GM18505 (cell line): ENCODE results near the gene PDE7B.

ENCODE experiments used
- ATAC-seq: cut with Tn5 transposase; IDR thresholded peaks from one replicate; pipeline ENCODE4 v1.9.1; 2021; ENCODE audit not compliant: unreplicated experiment
- POLR2A ChIP-seq: IDR thresholded peaks from 4 replicates; pipeline ENCODE4 v1.6.1; 2011; ENCODE audit warnings: borderline replicate concordance; ENCODE audit not compliant: insufficient read depth, insufficient read length; ENCODE audit errors: extremely low read depth

Gene PDE7B

DNA sequence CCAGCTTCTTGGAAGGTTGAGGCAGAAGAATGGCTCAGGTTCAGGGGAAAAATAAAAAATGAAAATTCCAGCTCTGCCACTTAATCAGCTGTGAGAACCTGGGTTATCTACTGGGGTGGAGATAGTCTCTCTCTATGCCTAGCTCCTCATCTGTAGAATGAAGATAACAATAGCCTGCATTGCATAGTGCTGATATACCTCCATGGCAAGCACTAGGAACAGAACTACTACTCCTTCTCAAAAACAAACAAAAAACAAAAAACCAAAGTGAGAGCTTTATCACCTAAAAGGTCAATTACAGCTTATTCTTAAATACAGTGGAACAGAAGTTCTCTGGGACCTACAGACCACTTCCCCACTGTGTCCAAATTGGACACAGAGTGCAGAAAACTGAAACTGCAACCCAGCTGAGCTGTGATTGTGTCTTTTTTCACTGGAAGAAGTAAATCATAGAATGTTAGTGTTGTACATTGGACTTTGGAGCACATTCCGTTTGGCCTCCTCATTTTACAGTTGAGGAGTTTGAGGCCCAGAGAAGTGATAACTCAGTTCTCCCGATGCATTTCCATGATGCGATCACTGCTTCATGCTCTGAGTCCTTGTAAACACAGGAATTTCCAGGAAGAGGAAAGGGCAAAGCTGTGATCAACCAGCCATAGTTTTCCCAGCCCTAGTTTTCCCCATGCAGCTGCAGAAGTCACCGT is 375.3 kb downstream of the PDE7B start:
- no peak for TF ChIP-seq POLR2A
- ATAC-seq = peak; percentile 25

DNA sequence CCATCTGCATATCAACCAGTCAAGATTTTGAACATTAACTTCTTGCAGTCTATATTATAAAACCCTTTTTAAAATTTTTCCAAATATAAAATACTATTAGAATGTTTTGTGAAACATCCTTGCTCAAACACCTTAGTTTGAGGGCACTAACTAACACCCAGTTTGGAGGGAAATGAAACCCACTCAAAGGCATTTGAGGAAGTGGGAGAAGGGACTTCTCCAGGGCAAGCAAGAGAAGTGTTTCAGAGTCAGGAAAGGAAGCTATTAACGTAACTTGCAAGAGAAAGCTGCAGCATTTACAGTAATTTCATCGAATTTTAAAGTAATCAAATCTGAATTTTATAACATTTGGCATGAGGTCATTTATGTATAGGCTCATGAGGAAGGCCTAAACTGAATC is 377.3 kb downstream of the PDE7B start:
- ATAC-seq = peak; percentile 57

DNA sequence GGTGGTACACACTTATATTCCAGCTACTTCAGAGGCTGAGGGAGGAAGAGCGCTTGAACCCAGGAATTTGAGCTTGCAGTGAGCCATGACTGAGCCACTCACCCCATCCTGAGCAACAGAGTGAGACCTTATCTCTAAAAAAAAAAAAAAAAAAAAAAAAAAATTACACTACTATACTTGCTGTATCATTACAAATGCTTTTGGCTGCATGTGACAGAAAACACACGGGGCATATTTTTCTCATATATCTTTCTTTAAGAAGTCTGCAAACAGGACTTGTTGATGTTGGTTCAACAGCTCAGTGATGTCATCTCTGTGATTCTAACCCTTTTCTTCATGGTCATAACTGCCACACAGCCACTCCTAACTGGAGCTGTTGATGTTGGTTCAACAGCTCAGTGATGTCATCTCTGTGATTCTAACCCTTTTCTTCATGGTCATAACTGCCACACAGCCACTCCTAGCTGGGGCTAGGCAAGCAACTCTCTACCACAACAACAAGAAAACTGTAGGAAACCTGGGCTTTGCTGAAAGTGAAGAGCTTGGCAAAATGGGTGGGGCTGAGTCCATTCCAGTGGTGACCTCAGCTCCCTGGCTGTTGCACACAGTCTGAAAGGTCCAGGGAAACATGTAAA is 378.8 kb downstream of the PDE7B start:
- no peak for TF ChIP-seq POLR2A
- ATAC-seq = no peak

More for the DNA sequence above, 377.3 kb downstream of the PDE7B start:
- TF ChIP-seq POLR2A = no peak

DNA sequence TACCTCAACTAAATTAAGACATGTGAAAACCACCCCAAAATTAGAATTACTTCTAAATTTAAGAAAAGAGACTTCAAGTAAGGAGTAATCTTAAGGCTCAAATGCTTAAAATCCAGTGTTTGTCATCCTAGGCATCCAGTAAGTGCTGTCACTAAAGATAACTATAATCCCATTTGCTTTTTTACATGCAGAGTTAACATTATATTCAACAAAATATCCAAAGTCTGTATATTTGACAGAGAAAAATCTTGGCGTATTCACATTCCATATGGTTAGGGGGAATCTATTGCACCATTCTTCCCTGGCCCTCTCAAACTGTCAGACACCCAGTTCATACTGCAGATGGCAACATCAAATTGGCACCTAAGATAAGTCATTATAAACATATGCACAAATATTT is 381.2 kb downstream of the PDE7B start:
- ATAC-seq = no peak
- TF ChIP-seq POLR2A = no peak

DNA sequence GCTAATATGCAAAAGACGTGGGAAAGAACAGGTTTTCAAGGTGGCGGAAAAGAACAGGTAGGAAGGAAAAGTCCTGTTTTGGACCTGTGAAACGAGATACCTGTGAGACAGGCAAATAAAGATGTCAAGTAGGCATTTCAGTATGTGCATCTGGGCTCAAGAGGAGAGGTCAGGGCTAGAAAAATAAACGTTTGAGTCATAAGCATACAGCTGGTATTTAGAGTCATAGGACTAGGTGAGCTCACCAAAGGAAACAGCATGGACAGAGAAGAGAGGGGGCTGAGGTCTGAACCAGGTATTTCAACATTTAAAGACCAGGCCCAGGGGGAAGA is 383.7 kb downstream of the PDE7B start:
- ATAC-seq = no peak

DNA sequence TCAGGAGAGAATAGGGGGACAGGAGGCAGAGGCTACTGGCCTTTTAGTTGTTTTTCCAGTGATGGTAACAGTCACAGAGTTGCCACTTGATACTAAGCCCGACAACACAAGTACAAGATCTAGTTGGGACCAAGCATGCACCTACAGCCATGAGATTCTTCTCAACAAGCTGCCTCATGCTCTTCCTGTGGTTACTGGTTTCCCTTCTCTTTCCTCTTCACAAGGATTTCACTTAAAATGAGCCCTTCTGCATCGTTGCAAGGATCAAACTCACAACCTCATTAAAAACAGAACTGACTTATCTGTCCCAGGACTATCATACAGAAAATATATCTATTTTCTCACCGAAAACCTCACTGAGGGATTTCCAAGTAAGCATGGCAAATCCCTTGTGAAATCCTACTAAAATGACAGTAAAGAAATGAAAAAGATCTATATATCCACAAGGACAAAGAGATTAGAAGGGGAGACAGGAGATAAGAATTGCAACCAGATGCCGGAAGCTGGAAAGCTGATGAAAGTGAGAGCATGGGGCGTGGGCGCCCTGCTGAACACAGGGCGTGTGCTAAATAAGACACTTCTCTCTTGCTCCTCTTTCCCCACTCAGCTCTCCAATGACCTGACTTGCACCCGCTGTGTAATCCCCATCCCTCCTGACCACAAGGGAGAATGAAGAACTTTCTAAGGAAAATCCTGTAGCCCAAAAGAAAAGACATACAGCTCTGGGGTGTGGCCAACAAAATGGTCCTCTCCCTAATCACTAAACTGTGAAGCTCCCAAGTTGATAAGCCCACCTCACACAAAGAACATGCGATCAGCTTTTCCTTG is 385.2 kb downstream of the PDE7B start:
- ATAC-seq = no peak
- TF ChIP-seq POLR2A = no peak

More for the DNA sequence above, 383.7 kb downstream of the PDE7B start:
- no peak for TF ChIP-seq POLR2A

DNA sequence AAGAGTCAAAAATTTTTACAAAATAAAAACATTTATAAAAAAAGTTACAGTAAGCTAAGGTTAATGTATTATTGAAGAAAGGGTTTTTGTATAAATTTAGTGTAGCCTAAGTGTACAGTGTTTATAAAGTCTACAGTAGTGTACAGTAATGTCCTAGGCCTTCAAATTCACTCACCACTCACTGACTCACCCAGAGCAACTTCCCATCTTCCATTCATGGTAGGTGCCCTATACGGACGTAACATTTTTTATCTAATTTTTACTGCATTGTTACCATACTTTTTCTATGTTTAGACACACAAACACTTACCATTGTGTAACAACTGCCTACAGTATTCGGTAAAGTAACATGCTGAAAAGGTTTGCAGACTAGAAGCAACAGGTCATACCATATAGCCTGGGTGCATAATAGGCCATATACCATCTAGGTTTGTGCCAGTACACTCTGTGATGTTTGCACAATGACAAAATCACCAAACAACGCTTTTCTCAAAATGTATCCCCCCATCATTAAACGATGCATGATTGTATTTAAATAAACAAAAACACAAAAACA is 392.6 kb downstream of the PDE7B start:
- no peak for TF ChIP-seq POLR2A
- ATAC-seq = no peak
